ENCODE data around the gene INPP4A. TPM values are rescaled to one million over a fixed set of nuclear protein-coding genes. Genes with fewer than 3 reads are reported as not detected.
A peak's percentile ranks its signal among the peaks of the same experiment; 100 is the strongest.
"Not testable (repeated sequence)": the region's sequence is repeated elsewhere in the genome, so short reads cannot be mapped to it uniquely, and the experiment has no call there.

INPP4A gene
- total RNA-seq, 4 donors from 2014 or later: 13.6 to 25.2 (median 17.2) TPM

DNA sequence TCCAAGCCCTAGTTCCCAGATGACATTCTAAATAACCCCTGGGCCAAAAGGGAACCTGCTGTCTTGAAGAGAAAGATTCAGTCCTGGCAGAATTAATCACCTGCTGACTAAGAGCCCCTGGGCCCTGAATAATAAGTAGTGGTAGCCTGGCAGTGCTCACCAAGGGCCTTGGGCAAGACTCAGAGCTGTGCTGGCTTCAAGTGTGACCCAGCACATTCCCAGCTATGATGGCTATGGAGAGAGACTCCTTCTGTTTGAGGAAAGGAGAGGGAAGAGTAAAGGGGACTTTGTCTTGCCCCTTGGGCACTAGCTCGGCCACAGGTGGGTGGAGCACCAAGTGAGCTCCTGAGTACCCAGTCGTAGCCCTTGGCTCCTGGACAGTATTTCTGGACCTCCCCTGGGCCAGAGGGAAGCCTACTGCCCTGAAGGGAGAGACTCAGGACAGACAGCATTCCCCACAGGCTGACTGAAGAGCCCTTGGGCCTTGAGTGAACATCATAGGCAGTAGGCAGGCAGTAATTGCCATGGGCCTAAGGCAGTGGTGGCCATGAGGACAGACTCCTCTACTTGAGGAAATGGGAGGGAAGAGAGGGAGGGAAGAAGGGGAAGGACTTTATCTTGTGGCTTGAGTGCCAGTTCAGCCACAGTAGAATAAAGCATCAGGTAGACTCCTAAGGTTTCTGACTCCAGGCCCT, 40.0 kb upstream of the INPP4A start:
- DNase-seq (ENCODE audit: low spot score in 2 of 2): no peak

DNA sequence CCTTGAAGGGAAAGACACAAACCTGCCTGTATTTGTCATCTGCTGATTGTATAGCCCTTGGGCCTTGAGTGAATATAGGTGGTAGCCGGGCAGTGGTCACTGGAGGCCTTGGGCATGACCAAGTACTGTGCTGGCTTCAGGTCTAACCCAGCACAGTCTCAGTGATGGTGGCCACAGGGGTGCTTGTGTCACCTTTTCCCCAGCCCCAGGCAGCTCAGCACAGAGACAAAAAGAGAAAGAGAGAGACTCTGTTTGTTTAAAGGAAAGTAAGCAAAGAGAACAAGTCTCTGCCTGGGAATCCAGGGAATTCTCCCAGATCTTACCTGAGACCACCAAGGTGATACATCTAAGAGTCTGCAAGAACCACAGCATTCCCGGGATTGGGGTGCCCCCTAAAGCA, 39.4 kb upstream of the INPP4A start:
- Histone ChIP-seq H3K4me1 (no peaks in the 10 kb centered on the region), H3K27me3 (no peaks in the 10 kb centered on the region), H3K9me3 (no peaks in the 10 kb centered on the region), H3K27ac (no peak overlapping the region), H3K4me3 (no peak overlapping the region), H3K36me3 (no peaks in the 10 kb centered on the region)
- TF ChIP-seq EP300 (IDR thresholded peaks at IDR 0.05) (no peak), POLR2A (IDR thresholded peaks at IDR 0.05) (no peak), POLR2AphosphoS5 (IDR thresholded peaks at IDR 0.05) (no peak)
- TF ChIP-seq, protein P1, sequence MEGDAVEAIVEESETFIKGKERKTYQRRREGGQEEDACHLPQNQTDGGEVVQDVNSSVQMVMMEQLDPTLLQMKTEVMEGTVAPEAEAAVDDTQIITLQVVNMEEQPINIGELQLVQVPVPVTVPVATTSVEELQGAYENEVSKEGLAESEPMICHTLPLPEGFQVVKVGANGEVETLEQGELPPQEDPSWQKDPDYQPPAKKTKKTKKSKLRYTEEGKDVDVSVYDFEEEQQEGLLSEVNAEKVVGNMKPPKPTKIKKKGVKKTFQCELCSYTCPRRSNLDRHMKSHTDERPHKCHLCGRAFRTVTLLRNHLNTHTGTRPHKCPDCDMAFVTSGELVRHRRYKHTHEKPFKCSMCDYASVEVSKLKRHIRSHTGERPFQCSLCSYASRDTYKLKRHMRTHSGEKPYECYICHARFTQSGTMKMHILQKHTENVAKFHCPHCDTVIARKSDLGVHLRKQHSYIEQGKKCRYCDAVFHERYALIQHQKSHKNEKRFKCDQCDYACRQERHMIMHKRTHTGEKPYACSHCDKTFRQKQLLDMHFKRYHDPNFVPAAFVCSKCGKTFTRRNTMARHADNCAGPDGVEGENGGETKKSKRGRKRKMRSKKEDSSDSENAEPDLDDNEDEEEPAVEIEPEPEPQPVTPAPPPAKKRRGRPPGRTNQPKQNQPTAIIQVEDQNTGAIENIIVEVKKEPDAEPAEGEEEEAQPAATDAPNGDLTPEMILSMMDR (IDR thresholded peaks at IDR 0.05): no peak
- no peak for DNase-seq (ENCODE audit: low spot score in 2 of 2)
- 86% methylated on average over 2 of the region's 2 CpGs for WGBS

More for the DNA sequence above, 40.0 kb upstream of the INPP4A start:
- Histone ChIP-seq H3K4me1 (no peaks in the 10 kb centered on the region), H3K36me3 (no peaks in the 10 kb centered on the region), H3K27me3 (no peaks in the 10 kb centered on the region), H3K4me3 (no peak overlapping the region), H3K27ac (no peak overlapping the region), H3K9me3 (no peaks in the 10 kb centered on the region)
- 65% methylated on average over 2 of the region's 2 CpGs for WGBS
- no peak for TF ChIP-seq POLR2A (IDR thresholded peaks at IDR 0.05)
- no peak for TF ChIP-seq POLR2AphosphoS5 (IDR thresholded peaks at IDR 0.05)
- TF ChIP-seq, protein P1 (IDR thresholded peaks at IDR 0.05): no peak
- TF ChIP-seq EP300 (IDR thresholded peaks at IDR 0.05): no peak

- no peaks in the 10 kb centered on the region for H3K9me3 ChIP-seq
- H3K4me1 ChIP-seq: no peaks in the 10 kb centered on the region
- H3K27ac ChIP-seq: no peak overlapping the region
- no peaks in the 10 kb centered on the region for H3K27me3 ChIP-seq
- TF ChIP-seq POLR2AphosphoS5 (IDR thresholded peaks at IDR 0.05) (no peak), POLR2A (IDR thresholded peaks at IDR 0.05) (no peak), EP300 (IDR thresholded peaks at IDR 0.05) (no peak)
- TF ChIP-seq, protein P1 (IDR thresholded peaks at IDR 0.05): no peak
- no peaks in the 10 kb centered on the region for H3K36me3 ChIP-seq
- DNase-seq (ENCODE audit: low spot score in 2 of 2): no peak
- no peak overlapping the region for H3K4me3 ChIP-seq
- 78% methylated on average over 5 of the region's 5 CpGs for WGBS
Measured at GRCh38 chr2:98408155-98408554, 36.5 kb upstream of the INPP4A start.

DNA sequence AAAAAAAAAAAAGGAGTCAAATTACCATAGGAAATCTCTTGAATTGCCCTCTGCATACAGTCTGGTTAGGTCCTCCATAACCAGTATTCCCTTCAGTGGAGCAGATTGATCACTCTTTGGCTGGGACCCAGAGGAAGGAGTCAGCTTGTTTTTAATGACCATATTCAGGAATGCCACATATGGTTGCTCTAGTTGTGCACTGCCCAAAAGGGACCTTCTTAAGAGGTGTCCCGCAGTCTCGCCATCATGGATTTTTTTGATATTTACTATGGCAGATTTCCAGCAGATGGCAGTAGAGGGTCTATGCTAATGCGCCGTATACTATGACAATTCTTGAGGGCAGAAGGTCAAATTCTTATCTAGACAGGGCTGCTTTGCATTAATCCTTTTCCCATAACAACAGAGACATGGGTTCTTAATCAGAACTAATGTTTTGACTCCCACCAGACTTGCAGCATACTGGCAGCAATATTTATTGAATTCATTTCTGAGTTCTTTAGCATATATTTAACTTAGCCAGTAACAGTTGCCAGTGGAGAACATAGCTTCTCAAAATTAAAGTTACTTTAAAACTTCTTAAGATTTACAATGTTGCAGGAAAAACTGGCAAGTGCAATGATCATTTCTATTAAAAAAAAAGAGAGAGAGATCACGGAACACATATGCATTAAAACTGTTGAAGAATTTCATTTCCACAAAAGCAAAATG, 31.8 kb upstream of the INPP4A start:
- H3K9me3 ChIP-seq: no peaks in the 10 kb centered on the region
- H3K36me3 ChIP-seq: no peaks in the 10 kb centered on the region
- TF ChIP-seq EP300 (IDR thresholded peaks at IDR 0.05) (no peak), POLR2AphosphoS5 (IDR thresholded peaks at IDR 0.05) (no peak), POLR2A (IDR thresholded peaks at IDR 0.05) (no peak)
- TF ChIP-seq, protein P1 (IDR thresholded peaks at IDR 0.05): peak in 1 of 2 donors; percentile 40
- no peaks in the 10 kb centered on the region for H3K27me3 ChIP-seq
- no peak overlapping the region for H3K4me3 ChIP-seq
- no peaks in the 10 kb centered on the region for H3K4me1 ChIP-seq
- DNase-seq (ENCODE audit: low spot score in 2 of 2): no peak
- no peak overlapping the region for H3K27ac ChIP-seq
- 32% methylated on average over 5 of the region's 5 CpGs for WGBS

GRCh38 chr2:98414246-98414645, 30.4 kb upstream of the INPP4A start:
- WGBS: 72% methylated on average over 7 of the region's 7 CpGs
- H3K9me3 ChIP-seq; H3K27me3 ChIP-seq; H3K36me3 ChIP-seq; H3K4me3 ChIP-seq; DNase-seq (ENCODE audit: low spot score in 2 of 2); H3K27ac ChIP-seq; H3K4me1 ChIP-seq: not testable (repeated sequence)

DNA sequence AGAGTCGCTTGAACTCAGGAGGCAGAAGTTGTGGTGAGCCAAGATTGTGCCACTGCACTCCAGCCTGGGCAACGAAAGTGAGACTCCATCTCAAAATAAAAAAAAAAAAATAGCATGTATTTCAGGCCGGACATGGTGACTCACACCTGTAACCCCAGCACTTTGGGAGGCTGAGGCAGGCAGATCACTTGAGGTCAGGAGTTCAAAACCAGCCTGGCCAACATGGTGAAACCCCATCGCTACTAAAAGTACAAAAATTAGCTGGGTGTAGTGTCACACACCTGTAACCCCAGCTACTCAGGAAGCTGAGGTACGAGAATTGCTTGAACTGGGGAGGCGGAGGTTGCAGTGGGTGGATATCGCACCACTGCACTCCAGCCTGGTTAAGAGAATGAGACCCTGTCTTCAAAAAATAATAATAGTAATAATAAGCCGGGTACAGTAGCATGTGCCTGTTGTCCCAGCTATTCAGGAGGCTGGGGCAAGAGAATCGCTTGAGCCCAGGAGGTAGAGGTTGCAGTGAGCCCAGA, 28.9 kb upstream of the INPP4A start:
- not testable (repeated sequence) for DNase-seq (ENCODE audit: low spot score in 2 of 2); H3K36me3 ChIP-seq; H3K4me3 ChIP-seq; H3K27me3 ChIP-seq; H3K4me1 ChIP-seq; H3K27ac ChIP-seq; H3K9me3 ChIP-seq
- 95% methylated on average over 9 of the region's 9 CpGs for WGBS
